GM12801 (cell line): ENCODE measurements around the gene SCGB1D1.

Source experiments
- CTCF ChIP-seq: IDR thresholded peaks from one replicate; pipeline ENCODE4 v1.5.1; 2011; ENCODE audit warnings: control low read depth; ENCODE audit not compliant: insufficient read length; ENCODE audit errors: extremely low read depth

Gene SCGB1D1

GRCh38 chr11:62190011-62190410 lies at the start of gene SCGB1D1:
TSS of gene SCGB1D1 (plus strand) at chr11:62190216. CDS start at chr11:62190285, 69 bp downstream.
- TF ChIP-seq CTCF = no peak

- no peak for TF ChIP-seq CTCF
Measured at GRCh38 chr11:62140304-62141110, 49.5 kb upstream of the SCGB1D1 start.

- no peak for TF ChIP-seq CTCF
Measured at GRCh38 chr11:62141111-62142042, 48.6 kb upstream of the SCGB1D1 start.

- no peak for TF ChIP-seq CTCF
Measured at GRCh38 chr11:62142043-62142375, 48.0 kb upstream of the SCGB1D1 start.

GRCh38 chr11:62142921-62143320 lies 47.1 kb upstream of the SCGB1D1 start:
- no peak for TF ChIP-seq CTCF

- TF ChIP-seq CTCF = no peak
Measured at GRCh38 chr11:62143727-62144126, 46.3 kb upstream of the SCGB1D1 start.

- no peak for TF ChIP-seq CTCF
Measured at GRCh38 chr11:62144641-62145255, 45.3 kb upstream of the SCGB1D1 start.
